Stomach (tissue), 9 donors: ENCODE measurements around the gene DLX6. TPM values are rescaled to one million over a fixed set of nuclear protein-coding genes. Genes with fewer than 3 reads are reported as not detected.
A peak's percentile ranks its signal among the peaks of the same experiment; 100 is the strongest.

ENCODE experiments used
- DNase-seq, 2 donors: peaks; one replicate each; pipeline versions ENCODE4 v3.0.0 to v3.0.0-alpha.2; 2013 to 2019
- H3K27ac ChIP-seq, 5 donors: fragments of 200-600 bp in 4 of 5; sonication (generic) in 4 of 5; one replicate each; pipeline ENCODE4 v1.5.1; 2013 to 2019; ENCODE audit warnings: mild to moderate bottlenecking in 1 of 5, moderate library complexity in 1 of 5
- H3K27me3 ChIP-seq, 3 donors: fragments of 200-600 bp; sonication (generic); one replicate each; pipeline ENCODE4 v1.5.1; 2017 to 2019; ENCODE audit warnings: mixed run types in 1 of 3
- H3K36me3 ChIP-seq, 4 donors: fragments of 200-600 bp; sonication (generic); 1 replicate in 3 of 4; 2 replicates in 1 of 4; pipeline ENCODE4 v1.5.1; 2016 to 2019
- H3K4me1 ChIP-seq, 4 donors: fragments of 200-600 bp; sonication (generic); one replicate each; pipeline ENCODE4 v1.5.1; 2016 to 2019
- H3K4me3 ChIP-seq, 4 donors: fragments of 200-600 bp; sonication (generic) in 3 of 4; one replicate each; pipeline ENCODE4 v1.5.1; 2016 to 2019; ENCODE audit warnings: mild to moderate bottlenecking in 1 of 4
- H3K9me3 ChIP-seq, 4 donors: fragments of 200-600 bp; sonication (generic); one replicate each; pipeline ENCODE4 v1.5.1; 2016 to 2019
- CTCF ChIP-seq, 7 experiments: fragments of 450-650 bp in 4 of 7; fragments of 200-600 bp in 3 of 7; sonication (generic) in 3 of 7; IDR thresholded peaks; one replicate each; pipeline ENCODE4 v1.5.1; 2016 to 2019; ENCODE audit warnings: antibody characterized with exemption in 7 of 7, control low read depth in 2 of 7, mild to moderate bottlenecking in 1 of 7
- EP300 ChIP-seq: sonication (generic); formaldehyde crosslinking; IDR thresholded peaks from one replicate; pipeline ENCODE4 v1.6.1; 2017; ENCODE audit warnings: antibody characterized with exemption
- POLR2A ChIP-seq, 4 donors: fragments of 450-650 bp; IDR thresholded peaks; one replicate each; pipeline ENCODE4 v1.6.1; 2016; ENCODE audit warnings: antibody characterized with exemption in 4 of 4, control low read depth in 2 of 4, mild to moderate bottlenecking in 1 of 4, moderate library complexity in 1 of 4
- POLR2AphosphoS5 ChIP-seq, 3 donors: sonication (generic); formaldehyde crosslinking; IDR thresholded peaks; one replicate each; pipeline ENCODE4 v1.6.1; 2016; ENCODE audit warnings: antibody characterized with exemption in 3 of 3
- WGBS, 5 donors: extraction: QIAGEN DNeasy Blood & Tissue Kit in 3 of 5; methylation state at CpG; one replicate each; pipeline versions ENCODE4 v1.1.5 to v1.1.7; 2013 to 2018; 5-methylcytosine and 5-hydroxymethylcytosine counted together
- intact Hi-C: fragments of 100-400 bp; cut with DNase I; formaldehyde crosslinking; loops from one replicate; pipeline ENCODE4 v1.15.1; 2023; ENCODE audit warnings: low total_unique reads
- polyA plus RNA-seq, 3 donors: library from polyadenylated mRNA; stranded (reverse); fragments of 200-250 nt; gene quantifications; one replicate each; pipeline ENCODE4 v1.2.3, GENCODE V29; 2013
- total RNA-seq, 5 donors: library from RNA; depleted of rRNA; stranded (reverse); fragments of >200 nt; gene quantifications; one replicate each; pipeline versions ENCODE4 v1.1.0 to v1.2.3, GENCODE V29; 2014 to 2016
- donor health status: healthy with polysubstance abuse.
- donor health status: Bipolar disorder and iron deficiency.
- donor health status: healthy.

Gene DLX6
- total and polyA plus RNA-seq, 8 donors = 0.08 TPM; not detected in 7

- 6 to 13% (median 8%) methylated on average over 20 to 39 of the region's 39 CpGs for WGBS, 5 donors
- peak overlapping the region in 3 of 4 donors; percentile 36 to 49 (median 42) for H3K4me3 ChIP-seq
- no peak overlapping the region for H3K27ac ChIP-seq
- peaks cover 0 to 11% (median 1%) of the 10 kb centered on the region in 4 donors for H3K9me3 ChIP-seq
- intact Hi-C loops = no loop called here
- DNase-seq = no peak
- TF ChIP-seq EP300 (no peak), POLR2A (IDR thresholded peaks at IDR 0.05) (no peak), POLR2AphosphoS5 (IDR thresholded peaks at IDR 0.05) (no peak), CTCF (IDR thresholded peaks at IDR 0.05) (no peak)
- no peaks in the 10 kb centered on the region for H3K36me3 ChIP-seq
- H3K4me1 ChIP-seq = peaks cover 26 to 40% (median 31%) of the 10 kb centered on the region in 4 donors
- H3K27me3 ChIP-seq = peaks cover 31 to 100% (median 100%) of the 10 kb centered on the region in 3 donors
These were observed 1.6 kb downstream of the DLX6 start for GRCh38 chr7:97006816-97007582.

GRCh38 chr7:97007583-97007861 is 2.2 kb downstream of the DLX6 start:
- Histone ChIP-seq H3K27me3 (peaks cover 29 to 100% (median 100%) of the 10 kb centered on the region in 3 donors), H3K9me3 (peaks cover 0 to 9% (median 0%) of the 10 kb centered on the region in 4 donors), H3K4me3 (no peak overlapping the region), H3K36me3 (no peaks in the 10 kb centered on the region), H3K4me1 (peaks cover 26 to 40% (median 31%) of the 10 kb centered on the region in 4 donors), H3K27ac (no peak overlapping the region)
- TF ChIP-seq EP300 (no peak), POLR2AphosphoS5 (IDR thresholded peaks at IDR 0.05) (no peak), POLR2A (IDR thresholded peaks at IDR 0.05) (no peak), CTCF (IDR thresholded peaks at IDR 0.05) (no peak)
- intact Hi-C loops = no loop called here
- WGBS, 5 donors = 23 to 32% (median 29%) methylated on average over 7 to 8 of the region's 8 CpGs
- no peak for DNase-seq

GRCh38 chr7:97008275-97008917 is 3.0 kb downstream of the DLX6 start:
- intact Hi-C loops = no loop called here

More at GRCh38 chr7:97008275-97008917, 3.0 kb downstream of the DLX6 start:
- 72 to 92% (median 83%) methylated on average over 3 of the region's 3 CpGs for WGBS, 5 donors
- Histone ChIP-seq H3K4me3 (no peak overlapping the region), H3K27me3 (peaks cover 28 to 100% (median 100%) of the 10 kb centered on the region in 3 donors), H3K9me3 (peaks cover 0 to 16% (median 0%) of the 10 kb centered on the region in 4 donors), H3K4me1 (peaks cover 26 to 40% (median 31%) of the 10 kb centered on the region in 4 donors), H3K36me3 (no peaks in the 10 kb centered on the region), H3K27ac (no peak overlapping the region)
- TF ChIP-seq POLR2AphosphoS5 (IDR thresholded peaks at IDR 0.05) = no peak
- TF ChIP-seq POLR2A (IDR thresholded peaks at IDR 0.05) = no peak
- no peak for TF ChIP-seq EP300
- no peak for TF ChIP-seq CTCF (IDR thresholded peaks at IDR 0.05)
- no peak for DNase-seq
